ENCODE measurements around the gene MAPK8IP1.

MAPK8IP1 gene

DNA sequence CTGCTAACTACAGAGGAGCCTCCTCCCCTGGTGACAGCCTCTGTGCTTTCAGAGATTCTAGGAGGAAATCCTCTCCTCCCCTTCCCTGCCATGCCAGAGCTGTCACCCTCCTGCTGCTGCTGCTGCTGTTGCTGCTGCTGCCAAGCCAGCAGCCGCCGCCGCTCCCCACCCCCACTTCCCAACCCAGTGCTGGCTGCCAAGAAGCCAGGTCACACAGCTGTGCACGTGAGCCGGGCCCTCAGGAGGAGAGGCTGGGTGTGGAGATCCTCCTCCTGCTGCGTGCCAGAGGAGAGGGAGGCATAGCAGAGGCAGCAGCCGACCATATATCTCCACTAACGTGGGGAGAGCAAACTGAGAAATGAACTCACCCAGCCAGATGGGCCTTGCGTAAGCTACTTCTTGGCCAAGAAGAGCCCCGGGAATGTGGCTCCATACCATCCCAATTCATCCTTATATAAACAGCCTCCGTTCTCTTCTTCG is 25.8 kb upstream of the MAPK8IP1 start:
- DNase-seq (ENCODE audit: low read depth in 2 of 2), result no peak

DNA sequence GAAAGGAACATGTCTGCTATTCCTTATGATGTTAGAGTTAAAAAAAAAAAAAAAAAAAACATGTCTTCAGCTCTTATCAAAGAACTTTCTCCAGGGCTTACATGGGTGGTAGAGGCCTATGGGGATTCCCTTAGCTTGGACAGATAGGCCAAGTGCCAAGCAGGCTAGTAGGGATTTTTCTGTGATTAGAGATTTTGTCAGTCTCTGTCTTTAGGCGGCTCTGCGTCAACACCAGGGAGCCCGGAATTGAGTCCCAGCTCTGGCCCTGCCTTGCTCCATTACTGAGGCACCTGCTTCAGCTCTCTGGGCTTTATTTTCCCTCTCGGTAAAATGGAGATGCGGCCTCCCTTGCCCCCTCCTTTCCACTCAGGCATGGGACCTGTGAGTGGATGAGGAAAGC is 25.1 kb upstream of the MAPK8IP1 start:
- DNase-seq (ENCODE audit: low read depth in 2 of 2), result no peak

DNA sequence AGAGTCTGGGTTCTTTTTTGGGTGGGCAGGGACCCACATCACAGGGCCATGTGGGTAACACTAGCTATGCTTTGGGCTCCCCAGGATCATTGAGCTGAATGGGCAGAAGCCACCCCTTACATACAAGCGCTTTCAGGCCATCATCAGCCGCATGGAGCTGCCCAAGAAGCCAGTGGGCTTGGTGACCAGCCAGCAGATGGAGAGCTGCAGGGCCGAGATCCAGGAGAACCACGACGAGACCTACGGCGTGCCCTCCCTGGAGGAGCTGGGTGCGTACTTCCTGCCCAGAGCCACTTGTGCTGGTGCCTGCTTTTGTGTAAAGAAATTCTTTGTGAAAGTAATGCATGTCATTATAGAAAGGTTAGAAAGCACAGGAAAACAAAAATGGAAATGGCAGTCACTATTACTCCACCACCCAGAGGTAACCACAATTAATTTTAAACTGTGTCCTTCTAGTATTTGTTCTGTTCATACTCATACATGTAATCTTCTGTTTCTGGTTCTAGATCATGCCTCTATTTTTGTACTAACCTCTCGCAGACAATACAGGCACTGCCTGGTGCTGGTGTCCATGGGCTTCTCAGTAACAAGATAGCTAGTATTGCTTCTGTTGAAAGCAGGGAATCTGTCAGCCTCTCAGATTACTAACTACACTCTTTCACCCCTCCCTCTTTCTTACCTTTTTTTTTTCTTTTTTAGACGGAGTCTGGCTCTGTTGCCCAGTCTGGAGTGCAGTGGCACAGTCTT is 24.5 kb upstream of the MAPK8IP1 start:
- no peak for DNase-seq (ENCODE audit: low read depth in 2 of 2)

DNA sequence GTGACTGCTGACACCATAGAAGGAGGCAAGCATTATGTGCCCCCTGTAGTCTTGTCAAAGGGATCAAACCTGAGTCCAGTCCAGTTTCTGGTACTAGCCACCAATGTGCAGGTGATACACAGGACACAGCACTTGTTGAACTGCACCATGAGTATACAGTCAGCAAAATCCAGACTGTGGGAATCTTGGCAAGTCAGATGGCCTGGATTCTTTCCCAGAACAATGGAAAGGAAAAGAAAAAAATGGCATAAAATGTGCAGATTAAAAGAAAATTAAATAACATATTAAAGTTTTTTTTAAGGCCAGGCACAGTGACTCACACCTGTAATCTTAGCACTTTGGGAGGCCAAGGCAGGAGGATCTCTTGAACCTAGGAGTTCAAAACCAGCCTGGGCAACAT is 21.4 kb upstream of the MAPK8IP1 start:
- no peak for DNase-seq (ENCODE audit: low read depth in 2 of 2)

DNA sequence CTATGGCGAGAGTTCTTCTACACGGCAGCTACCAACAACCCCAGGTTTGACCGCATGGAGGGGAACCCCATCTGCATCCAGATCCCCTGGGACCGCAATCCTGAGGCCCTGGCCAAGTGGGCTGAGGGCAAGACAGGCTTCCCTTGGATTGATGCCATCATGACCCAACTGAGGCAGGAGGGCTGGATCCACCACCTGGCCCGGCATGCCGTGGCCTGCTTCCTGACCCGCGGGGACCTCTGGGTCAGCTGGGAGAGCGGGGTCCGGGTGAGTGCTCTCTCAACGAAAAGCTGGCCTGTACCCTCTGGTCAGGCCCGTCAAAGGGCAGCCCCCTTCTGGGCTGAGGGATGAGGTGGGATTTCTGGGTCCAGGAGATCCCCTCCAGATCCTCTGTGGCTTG is 15.9 kb upstream of the MAPK8IP1 start:
- no peak for DNase-seq (ENCODE audit: low read depth in 2 of 2)

DNA sequence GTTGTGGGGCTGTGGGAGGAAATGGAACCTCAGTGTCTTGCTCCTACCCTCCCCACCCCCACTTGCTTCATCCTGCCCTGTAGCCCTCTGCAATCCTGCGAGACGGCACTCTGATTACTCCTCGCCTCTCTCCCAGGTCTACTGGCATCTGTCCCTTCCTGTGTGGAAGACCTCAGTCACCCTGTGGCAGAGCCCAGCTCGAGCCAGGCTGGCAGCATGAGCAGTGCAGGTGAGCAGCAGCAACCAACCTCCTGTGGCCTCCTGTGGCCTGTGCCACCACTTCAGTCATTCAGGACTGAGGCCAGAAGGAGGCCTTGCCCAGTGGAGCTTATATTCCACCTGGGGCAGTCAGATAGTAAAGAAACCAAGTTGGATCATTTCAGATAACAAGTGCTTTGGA is 14.7 kb upstream of the MAPK8IP1 start:
- no peak for DNase-seq (ENCODE audit: low read depth in 2 of 2)

DNA sequence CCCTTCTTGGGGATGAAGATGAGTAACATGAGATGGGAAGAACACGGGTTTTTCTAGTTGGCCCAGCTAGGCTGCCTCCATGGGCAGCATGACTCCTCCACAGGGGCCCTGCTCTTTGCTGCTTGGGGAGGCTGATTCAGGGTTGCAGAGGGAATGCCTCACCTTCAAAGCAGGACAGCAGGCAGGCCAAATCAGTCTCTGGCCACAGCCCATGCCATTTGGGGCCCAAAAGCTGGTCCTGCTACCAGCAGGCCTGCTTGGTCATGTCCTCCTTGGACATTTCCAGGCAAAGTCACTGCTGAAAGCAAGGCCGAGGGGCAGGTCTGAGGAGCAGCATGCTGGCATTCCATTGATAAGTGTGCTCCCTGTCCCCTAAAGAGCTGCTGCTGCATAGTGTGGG is 13.8 kb upstream of the MAPK8IP1 start:
- DNase-seq (ENCODE audit: low read depth in 2 of 2), result no peak

DNA sequence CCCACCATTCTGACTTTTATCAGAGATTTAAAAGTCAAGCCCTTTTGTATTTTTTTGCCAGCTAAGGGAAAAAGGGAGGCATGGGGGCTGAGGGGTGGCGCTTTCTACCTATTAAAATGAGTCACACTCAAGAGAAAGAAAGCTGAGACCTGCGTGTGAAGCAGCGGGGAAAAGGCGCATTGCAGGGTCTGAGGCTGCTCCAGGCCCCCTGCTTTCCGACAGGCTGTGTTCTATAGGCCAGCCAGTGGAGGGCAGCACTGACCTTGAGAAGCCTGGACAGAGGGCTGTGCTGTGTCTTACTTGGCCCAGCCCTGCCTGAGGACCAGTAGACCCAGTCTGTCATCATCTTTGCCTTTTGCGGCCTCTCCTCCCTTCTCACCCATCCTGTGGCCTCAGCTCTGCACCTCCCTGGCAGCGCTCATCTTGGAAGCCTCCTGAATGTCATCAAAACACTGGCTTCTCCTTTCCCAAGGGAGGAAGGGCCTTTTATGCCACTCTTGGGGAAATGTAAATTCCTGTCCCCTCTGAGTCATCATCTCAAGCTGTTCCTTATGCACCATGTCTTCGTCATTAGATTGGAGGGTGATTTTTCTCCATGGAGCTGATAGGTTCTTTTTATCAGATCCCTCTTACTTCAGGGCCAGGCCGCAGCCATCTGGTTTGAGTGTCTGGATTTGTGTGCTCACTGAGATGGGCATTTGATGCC is 12.6 kb upstream of the MAPK8IP1 start:
- DNase-seq (ENCODE audit: low read depth in 2 of 2), result peak in 1 of 2 donors; percentile 8

DNA sequence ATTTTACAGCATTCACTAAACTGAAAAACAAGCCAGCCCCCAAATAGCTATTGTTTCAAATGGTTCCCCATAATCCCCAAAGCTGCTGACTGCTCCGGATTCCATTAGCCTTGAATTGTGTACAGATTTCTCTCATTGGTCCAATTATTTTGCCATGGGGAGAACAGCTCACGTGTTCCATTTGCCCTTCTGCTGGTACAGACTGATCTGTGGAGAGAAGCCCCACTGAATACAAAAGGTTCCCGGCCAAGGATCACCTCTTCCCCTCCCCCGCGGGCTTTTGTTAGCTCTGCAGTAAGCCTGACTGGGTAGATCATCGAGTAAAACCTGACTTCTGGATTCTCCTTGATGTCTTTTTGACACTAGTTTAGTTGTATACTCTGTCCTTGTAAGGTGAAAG is 9.1 kb upstream of the MAPK8IP1 start:
- DNase-seq (ENCODE audit: low read depth in 2 of 2), result no peak

DNA sequence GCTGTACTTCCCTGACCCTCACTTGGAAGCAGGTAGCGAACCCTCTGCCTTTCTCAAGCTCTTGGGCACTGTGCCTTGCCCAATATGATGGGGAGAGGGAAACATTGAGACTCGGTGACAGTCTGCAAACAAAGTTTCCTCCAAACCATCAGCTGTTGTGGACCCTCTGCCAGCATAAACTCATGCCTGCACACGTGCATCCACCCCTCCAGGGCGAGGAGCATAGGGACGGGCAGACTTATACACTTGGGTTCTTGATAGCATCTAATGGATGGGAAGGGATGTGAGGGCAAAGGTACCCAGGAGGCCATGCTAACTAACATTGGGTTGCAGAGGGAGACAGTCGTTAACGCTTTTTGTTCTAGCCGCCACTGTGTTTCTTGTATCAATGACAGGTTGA is 8.2 kb upstream of the MAPK8IP1 start:
- DNase-seq (ENCODE audit: low read depth in 2 of 2), result no peak

DNA sequence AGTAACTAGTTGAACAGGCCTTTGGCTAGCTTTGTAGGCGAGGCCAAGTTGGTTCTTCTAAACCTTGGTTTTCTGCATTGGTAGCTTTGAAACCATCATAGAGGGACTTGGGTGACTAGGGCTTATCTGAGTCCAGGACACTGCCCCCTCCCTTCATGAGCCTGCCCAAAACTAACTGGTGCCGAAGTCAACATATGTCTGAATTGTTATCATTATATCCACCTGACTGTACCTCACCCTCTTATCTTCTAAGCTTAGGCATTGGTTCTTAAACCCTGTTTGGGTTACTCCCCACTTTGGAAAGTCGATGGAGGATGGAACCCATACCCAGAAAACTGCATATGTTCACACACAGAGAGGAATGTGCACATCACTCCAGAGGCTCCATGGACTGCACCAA is 7.6 kb upstream of the MAPK8IP1 start:
- DNase-seq (ENCODE audit: low read depth in 2 of 2), result no peak

DNA sequence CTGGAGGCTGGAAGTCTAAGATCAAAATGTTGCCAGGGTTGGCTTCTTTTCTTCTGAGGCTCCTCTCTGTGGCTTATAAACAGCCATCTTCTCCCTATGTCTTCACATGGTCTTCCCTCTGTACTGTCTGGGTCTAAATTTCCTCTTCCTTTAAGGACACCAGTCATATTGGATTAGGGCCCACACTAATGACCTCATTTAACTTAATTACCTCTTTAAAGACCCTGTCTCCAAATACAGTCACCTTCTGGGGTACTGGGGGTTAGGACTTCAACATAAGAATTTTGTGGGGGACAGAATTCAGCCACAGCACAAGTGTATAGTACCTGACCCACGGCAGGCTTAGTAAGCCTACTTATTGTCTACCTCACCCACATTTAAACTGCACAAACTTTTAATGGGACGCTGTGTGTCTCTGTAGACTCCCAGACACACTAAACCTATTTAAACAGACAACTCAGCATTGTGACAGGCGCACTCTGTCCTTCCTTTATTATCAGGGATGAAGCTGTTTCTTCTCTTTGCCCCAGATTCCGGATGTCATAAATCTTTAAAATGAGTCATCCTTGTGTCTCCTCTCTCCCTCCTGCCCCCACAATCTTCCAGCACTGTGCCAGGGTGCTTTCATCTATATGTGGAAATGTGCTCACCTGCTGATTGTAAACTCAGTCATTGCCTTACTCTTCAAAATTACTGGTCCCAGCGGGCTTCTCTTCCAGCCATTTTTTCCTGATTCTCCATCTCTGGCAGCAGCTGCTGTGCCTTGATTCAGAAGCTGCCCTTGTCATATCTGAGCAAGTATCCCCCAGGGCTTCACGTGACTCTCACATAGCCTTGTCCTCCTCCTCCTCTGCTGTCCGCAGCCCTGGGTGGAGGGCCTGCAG is 5.4 kb upstream of the MAPK8IP1 start:
- no peak for DNase-seq (ENCODE audit: low read depth in 2 of 2)

DNA sequence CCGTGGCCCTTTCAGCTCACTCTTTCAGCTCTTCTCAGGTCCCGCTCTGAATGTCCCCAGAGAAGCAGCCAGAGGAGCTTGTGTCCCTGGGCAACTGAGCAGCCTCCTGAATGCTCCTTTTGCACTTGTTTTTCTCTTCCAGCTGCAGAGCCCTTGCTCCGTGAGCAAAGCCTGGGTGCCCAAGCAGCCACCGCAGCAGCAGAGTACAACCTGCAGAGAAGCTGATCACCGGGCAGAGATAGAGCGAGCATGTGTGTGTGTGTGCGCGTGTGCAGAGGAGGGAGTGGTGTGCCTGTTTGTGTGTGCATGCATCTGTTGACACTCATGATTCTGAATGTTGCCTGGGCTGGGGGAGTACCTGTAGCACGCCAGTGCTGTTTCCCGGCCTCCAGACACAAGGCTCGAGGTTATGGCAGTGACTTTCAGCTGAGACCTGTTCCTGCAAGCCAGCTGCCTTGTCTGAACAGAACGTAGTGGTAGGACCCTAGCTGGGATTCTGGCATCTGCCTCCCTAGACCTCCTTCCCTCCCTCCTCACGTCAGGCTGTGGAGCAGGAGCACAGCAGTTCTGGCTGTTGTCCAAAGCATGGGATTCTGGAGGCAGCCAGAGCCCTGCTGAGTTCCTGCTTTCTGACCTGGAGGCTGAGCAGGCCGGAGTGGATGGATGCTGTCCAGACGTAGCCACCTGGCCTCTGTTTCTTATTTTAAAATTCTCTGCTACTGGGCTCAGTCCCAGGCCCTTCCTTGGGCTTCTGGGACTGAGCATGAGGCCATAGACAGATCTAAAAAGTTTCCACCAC is 4.5 kb upstream of the MAPK8IP1 start:
- no peak for DNase-seq (ENCODE audit: low read depth in 2 of 2)

DNA sequence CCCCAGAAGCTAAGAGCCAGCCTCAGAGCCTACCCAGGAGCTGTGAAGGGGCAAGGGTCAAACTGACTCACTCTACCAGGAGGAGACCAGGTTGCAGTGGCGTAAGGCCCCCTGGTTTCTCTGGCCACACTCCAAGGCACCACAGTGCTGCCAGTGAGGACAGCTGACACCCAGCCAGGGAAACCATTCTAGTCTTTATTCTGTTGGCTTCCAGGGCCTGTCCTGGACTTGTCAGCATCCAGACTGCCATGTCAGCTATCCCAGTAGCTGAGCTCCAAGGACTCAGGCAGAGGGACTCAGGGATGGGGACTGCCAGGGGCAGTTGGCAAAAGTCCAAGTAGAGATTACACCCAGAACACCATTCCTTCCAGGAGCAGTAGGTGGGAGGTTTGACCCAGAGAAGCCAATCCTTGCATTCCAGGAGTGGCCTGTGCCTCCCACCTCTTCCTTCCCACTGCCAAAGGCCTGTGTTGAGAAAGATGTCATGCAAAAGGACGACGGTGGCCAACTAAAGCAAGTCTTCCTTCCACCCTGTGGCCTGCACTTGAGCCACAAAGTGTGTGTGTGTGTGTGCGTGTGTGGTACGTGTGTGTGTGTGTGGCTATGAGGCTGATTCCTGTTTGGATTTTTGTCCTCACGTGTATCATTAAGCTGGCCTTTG is 3.6 kb upstream of the MAPK8IP1 start:
- DNase-seq (ENCODE audit: low read depth in 2 of 2), result no peak

DNA sequence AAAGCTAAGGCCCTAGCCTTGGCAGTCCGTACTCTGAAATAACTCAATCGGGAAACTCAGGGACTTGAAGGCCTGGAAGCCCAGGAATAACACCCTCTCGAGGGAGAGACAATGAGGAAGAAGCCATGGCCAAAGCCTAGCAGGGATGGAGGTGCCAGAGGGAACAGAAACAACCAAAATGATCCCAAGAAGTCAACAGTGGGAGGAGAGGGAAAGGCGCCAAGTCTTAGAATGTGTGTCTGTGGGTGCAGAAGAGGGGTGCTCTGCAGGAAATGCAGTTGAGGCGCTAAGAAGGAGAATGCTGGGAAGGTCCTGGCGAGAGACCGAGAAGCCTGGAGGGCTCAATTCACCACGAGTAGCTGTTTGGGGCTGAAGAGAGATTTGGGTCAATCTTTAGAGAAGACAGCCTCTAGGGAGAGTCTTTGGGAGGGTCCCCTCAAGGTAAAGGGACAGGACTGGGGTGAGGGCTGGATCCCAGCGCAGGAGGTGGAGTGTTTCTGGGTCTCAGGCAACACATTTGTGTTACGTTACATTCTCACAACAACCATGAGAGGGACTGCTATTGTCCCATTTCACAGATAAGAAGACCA is 760 bp upstream of the MAPK8IP1 start:
- no peak for DNase-seq (ENCODE audit: low read depth in 2 of 2)

DNA sequence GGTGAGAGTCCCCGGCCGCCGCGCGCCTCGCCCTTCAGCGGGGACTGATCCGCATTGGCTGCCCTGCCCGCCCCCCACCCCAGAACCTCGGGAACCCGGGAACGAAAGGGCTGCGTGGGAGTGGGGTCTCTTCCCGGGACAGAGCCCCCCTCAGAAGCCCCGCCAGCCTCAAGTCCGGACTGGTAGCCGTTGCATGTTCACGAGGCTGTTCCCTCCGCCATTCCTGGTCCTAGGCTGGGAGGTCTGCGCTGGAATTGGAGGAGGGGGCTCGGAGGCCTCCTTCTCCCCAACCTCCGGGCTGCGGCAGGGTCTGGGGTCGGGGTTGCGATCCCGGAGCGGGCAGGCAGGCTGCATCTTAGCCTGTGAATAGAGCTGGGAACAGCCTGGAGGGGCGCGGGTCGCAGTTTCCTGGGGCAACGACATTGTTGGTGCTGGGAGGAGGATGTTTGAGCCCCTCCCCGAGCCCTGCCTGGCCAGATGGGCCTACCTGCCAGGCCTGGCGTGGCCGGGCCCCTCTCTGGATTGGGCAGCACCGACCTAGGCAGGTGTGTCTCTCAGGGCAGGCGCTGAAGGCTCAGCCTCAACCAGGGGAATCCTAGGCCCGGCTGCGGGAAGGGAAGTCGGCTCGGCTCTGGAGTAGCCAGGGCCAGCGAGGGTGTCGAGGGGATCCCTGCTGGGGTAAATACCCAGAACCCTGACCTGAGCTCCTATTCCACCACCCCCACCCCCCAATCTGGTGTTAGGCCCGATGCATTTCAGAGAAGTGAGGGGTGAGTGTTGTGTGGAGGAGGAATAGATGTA is 670 bp downstream of the MAPK8IP1 start:
- DNase-seq (ENCODE audit: low read depth in 2 of 2), result no peak

DNA sequence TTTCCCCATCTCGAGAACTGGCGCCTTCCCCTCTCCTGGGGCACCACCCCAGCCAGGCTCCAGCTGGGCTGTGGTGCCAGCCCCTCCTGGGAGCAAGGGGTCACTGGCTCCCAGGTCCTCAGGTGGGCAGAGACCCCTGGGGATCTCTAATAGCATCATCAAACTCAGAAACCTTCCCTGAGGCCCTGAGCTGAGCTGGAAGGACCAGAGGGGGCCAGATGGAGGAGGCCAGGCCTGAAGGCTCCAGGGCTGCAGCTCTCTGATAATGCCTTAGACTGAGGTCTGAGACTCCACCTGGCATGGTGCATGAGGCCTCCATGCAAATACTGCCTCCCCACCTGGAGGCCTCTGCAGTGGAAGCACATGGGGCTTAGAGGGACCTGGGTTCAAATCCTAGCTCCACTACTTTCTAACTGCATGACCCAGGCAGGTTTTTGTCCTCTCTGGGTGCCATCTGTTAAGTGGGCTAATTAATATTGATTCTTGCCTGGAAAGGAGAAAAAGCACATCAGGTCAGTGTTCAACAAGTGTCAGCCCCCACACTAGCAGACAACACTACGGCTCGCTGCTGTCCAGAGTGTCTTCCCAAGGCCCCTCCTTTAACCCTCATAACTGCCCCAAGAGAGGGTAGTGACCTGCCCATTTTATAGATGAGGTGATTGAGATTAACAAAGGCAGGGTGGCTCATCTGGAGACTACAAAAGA is 1.5 kb downstream of the MAPK8IP1 start:
- no peak for DNase-seq (ENCODE audit: low read depth in 2 of 2)

DNA sequence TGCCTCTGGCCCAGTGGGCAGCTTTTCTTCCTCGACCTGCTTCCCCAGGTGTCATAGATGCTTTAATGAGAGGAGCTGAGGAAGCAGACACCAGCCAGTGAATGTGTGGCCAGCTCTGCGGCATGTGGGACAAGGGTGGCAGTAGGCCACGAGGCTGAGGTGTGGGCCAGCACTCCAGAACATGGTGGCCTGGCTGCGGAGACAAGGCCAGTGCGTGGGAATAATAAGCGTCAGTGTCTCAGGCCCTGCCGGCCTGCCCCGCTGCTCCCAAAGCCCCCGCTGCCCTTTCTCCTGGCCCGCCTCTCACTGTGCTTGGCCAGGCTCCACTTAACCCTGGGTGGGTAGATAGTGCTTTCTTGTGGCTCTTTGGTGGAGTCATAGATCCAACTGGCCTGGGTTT is 2.1 kb downstream of the MAPK8IP1 start:
- DNase-seq (ENCODE audit: low read depth in 2 of 2), result no peak

DNA sequence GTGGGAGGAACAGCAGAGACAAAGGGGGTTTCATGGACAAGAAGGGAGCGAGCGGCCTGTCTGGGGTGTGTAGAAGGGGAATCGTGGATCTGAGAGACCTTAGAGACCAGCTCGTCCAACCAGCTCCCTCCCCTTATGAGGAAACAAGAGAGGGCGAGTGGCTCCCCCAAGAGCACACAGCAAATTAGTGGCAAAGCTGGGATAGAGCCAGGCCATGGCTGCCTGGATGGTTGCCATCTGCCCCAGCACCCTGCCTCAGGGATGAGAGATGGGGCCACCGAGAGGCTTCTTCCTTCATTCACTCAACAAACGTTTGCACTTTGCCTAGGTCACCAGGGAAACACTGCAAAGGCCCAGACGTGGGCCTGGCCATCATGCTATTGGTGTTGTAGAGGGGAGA is 4.1 kb downstream of the MAPK8IP1 start:
- DNase-seq (ENCODE audit: low read depth in 2 of 2), result no peak
